Smooth muscle cell (in vitro differentiated cells): ENCODE results near the gene TTLL11. TPM values are rescaled to one million over a fixed set of nuclear protein-coding genes. Genes with fewer than 3 reads are reported as not detected.

Source experiments
- DNase-seq: peaks from one replicate; lab custom pipeline; 2025; ENCODE audit not compliant: unreplicated experiment; lab: John Stamatoyannopoulos, UW
- H2AFZ ChIP-seq: fragments of 200-600 bp; sonication (generic); 2 replicates; pipeline ENCODE4 v1.6.0; 2016; ENCODE audit warnings: antibody characterized with exemption, low read depth, mild to moderate bottlenecking
- H3F3A ChIP-seq: fragments of 200-600 bp; sonication (generic); 2 replicates; pipeline ENCODE4 v1.6.0; 2017; ENCODE audit warnings: antibody characterized with exemption, low read depth
- H3K27ac ChIP-seq: fragments of 200-600 bp; sonication (generic); 2 replicates; pipeline ENCODE4 v1.5.1; 2016; ENCODE audit warnings: low read depth, mild to moderate bottlenecking
- H3K27me3 ChIP-seq: fragments of 200-600 bp; sonication (generic); 2 replicates; pipeline ENCODE4 v1.6.1; 2016; ENCODE audit warnings: low read depth, mild to moderate bottlenecking
- H3K36me3 ChIP-seq: fragments of 200-600 bp; sonication (generic); 2 replicates; pipeline ENCODE4 v1.5.1; 2016; ENCODE audit warnings: low read depth
- H3K4me1 ChIP-seq: fragments of 200-600 bp; sonication (generic); 2 replicates; pipeline ENCODE4 v1.5.1; 2016; ENCODE audit warnings: low read depth
- H3K4me2 ChIP-seq: fragments of 200-600 bp; sonication (generic); 2 replicates; pipeline ENCODE4 v1.6.0; 2016; ENCODE audit warnings: mild to moderate bottlenecking
- H3K4me3 ChIP-seq: fragments of 200-600 bp; sonication (generic); 2 replicates; pipeline ENCODE4 v1.5.1; 2016; ENCODE audit warnings: mild to moderate bottlenecking
- H3K79me2 ChIP-seq: fragments of 200-600 bp; sonication (generic); 2 replicates; pipeline ENCODE4 v1.6.0; 2016; ENCODE audit warnings: low read depth, mild to moderate bottlenecking
- H3K9ac ChIP-seq: fragments of 200-600 bp; sonication (generic); 2 replicates; pipeline ENCODE4 v1.6.0; 2016; ENCODE audit warnings: low read depth
- H3K9me3 ChIP-seq: fragments of 200-600 bp; sonication (generic); replicated peaks from 2 replicates; pipeline ENCODE4 v1.5.1; 2016; ENCODE audit warnings: low read depth
- H4K20me1 ChIP-seq: fragments of 200-600 bp; sonication (generic); 2 replicates; pipeline ENCODE4 v1.6.0; 2016; ENCODE audit warnings: low read depth
- WGBS: methylation state at CpG from one replicate; pipeline ENCODE4 v1.1.7; 2016; ENCODE audit warnings: low lambda C conversion rate; 5-methylcytosine and 5-hydroxymethylcytosine counted together
- polyA plus RNA-seq: library from polyadenylated mRNA; unstranded; fragments of >200 nt; fragmentation: Nextera tagmentation; extraction: Ambion mirVana; gene quantifications from 2 replicates; pipeline ENCODE4 v1.2.1, GENCODE V29; 2016
- total RNA-seq: library from RNA; depleted of rRNA; stranded (reverse); fragments of >200 nt; gene quantifications from 2 replicates; pipeline ENCODE4 v1.2.3, GENCODE V29; 2014
- TF ChIP-seq, protein P1 (sequence below): fragments of 200-600 bp; sonication (generic); IDR thresholded peaks from 2 replicates; pipeline ENCODE4 v1.5.1; 2017; ENCODE audit warnings: borderline replicate concordance, mild to moderate bottlenecking, antibody characterized with exemption; ENCODE audit not compliant: insufficient read depth, poor library complexity, severe bottlenecking

The TTLL11 gene
- total and polyA plus RNA-seq, 2 experiments from 2014 or later: 2.6 to 3.7 TPM

DNA sequence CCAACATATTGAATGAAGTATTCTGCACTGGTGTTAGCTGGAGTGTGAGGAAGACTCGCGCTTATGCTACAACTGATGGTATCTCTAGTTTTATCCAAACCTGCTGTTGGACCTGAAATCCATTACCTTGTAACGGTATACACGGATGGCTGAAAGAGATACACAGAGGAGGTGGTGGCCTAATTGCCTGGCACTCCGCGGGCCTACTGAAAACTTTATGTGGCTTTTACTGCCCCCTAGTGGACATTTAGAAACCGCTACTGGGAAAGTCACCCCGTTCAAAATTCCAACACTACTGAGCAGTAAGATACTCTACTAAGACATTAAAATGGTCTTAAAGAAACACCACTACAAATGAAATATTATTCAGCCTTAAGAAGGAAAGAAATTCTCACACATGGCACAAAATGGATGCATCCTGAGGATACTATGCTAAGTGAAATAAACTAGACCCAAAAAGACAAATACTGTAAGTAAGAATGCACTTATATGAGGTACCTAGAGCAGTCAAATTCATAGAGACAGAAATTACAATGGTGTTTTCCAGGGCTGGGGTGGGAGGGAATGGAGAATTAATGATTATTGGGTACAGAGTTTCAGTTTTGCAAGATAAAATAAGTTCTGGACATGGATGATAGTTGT lies 100.4 kb downstream of the TTLL11 start:
- H2AFZ ChIP-seq: no peak overlapping the region
- H3K79me2 ChIP-seq: no peaks in the 10 kb centered on the region
- DNase-seq: no peak
- no peak overlapping the region for H3K4me3 ChIP-seq
- no peaks in the 10 kb centered on the region for H4K20me1 ChIP-seq
- no peaks in the 10 kb centered on the region for H3K4me1 ChIP-seq
- H3F3A ChIP-seq: no peaks in the 10 kb centered on the region
- TF ChIP-seq, protein P1, sequence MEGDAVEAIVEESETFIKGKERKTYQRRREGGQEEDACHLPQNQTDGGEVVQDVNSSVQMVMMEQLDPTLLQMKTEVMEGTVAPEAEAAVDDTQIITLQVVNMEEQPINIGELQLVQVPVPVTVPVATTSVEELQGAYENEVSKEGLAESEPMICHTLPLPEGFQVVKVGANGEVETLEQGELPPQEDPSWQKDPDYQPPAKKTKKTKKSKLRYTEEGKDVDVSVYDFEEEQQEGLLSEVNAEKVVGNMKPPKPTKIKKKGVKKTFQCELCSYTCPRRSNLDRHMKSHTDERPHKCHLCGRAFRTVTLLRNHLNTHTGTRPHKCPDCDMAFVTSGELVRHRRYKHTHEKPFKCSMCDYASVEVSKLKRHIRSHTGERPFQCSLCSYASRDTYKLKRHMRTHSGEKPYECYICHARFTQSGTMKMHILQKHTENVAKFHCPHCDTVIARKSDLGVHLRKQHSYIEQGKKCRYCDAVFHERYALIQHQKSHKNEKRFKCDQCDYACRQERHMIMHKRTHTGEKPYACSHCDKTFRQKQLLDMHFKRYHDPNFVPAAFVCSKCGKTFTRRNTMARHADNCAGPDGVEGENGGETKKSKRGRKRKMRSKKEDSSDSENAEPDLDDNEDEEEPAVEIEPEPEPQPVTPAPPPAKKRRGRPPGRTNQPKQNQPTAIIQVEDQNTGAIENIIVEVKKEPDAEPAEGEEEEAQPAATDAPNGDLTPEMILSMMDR: peak; percentile 86
- no peak overlapping the region for H3K4me2 ChIP-seq
- no peaks in the 10 kb centered on the region for H3K27me3 ChIP-seq
- H3K36me3 ChIP-seq: no peaks in the 10 kb centered on the region
- no peak overlapping the region for H3K27ac ChIP-seq
- H3K9me3 ChIP-seq: no peaks in the 10 kb centered on the region
- WGBS: 1% methylated on average over 8 of the region's 8 CpGs
- H3K9ac ChIP-seq: no peak overlapping the region

DNA sequence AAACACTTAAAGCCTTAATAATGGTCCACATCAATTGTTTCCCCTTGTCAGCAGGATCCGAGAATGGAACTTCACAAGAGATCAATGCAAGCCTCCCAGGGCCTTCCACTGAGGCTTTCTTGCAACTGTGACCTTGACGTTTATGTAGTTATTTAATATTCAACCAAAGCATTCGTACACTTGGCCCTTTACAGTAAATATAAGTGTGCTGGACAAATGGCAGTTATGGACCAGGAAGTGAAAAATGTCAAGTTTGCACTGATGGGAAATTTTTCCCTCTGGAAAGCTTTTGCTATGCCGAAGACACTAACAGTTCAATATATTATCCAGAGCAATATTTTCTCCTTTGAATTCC lies 101.8 kb downstream of the TTLL11 start:
- no peaks in the 10 kb centered on the region for H3K27me3 ChIP-seq
- H3K79me2 ChIP-seq: no peaks in the 10 kb centered on the region
- no peaks in the 10 kb centered on the region for H3F3A ChIP-seq
- no peak overlapping the region for H3K4me2 ChIP-seq
- no peak overlapping the region for H3K4me3 ChIP-seq
- H3K36me3 ChIP-seq: no peaks in the 10 kb centered on the region
- no peaks in the 10 kb centered on the region for H4K20me1 ChIP-seq
- H3K4me1 ChIP-seq: no peaks in the 10 kb centered on the region
- H3K27ac ChIP-seq: no peak overlapping the region
- no peak overlapping the region for H3K9ac ChIP-seq
- no peak overlapping the region for H2AFZ ChIP-seq
- no peak for DNase-seq
- TF ChIP-seq, protein P1: no peak
- H3K9me3 ChIP-seq: no peaks in the 10 kb centered on the region
- WGBS: 90% methylated on average over 4 of the region's 4 CpGs

DNA sequence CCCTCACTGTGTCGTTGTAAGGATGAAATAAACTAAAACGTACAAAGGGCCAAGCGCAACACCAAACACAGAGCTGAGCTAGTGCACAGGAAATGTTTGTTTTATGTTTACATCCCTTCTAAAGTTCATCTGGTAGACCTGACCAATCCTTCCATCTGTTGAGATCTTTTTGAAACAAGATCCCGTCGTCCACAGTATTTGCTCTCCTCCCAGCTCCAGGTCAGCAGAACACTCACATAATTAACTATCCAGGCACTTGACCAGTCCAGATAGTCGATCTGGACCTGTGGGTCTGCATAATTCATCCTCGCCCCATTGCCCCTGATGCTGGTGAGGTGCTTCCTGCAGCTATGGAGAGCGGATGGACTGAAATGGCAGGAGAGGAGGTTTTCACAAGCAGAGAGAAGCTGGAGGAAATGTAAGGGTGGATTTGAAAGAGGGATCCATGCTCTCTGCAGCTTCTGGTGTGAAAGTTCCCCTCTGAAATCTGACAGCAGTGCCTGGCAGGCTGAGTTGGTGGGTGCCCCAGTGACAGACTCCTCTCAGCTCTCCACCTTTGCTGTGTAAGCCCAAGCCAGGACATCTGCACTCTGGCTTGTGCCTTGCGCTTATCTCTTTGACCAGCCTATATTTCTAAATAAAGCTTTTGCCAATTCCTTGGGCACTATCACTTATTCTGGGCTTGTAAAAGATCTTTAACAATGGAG lies 102.4 kb downstream of the TTLL11 start:
- Histone ChIP-seq H3K4me1 (no peaks in the 10 kb centered on the region), H3K9ac (no peak overlapping the region), H3K36me3 (no peaks in the 10 kb centered on the region), H2AFZ (no peak overlapping the region), H3K9me3 (no peaks in the 10 kb centered on the region), H4K20me1 (no peaks in the 10 kb centered on the region), H3K4me2 (no peak overlapping the region), H3F3A (no peaks in the 10 kb centered on the region), H3K79me2 (no peaks in the 10 kb centered on the region), H3K27me3 (no peaks in the 10 kb centered on the region), H3K27ac (no peak overlapping the region), H3K4me3 (no peak overlapping the region)
- no peak for DNase-seq
- 89% methylated on average over 9 of the region's 9 CpGs for WGBS
- TF ChIP-seq, protein P1: no peak

DNA sequence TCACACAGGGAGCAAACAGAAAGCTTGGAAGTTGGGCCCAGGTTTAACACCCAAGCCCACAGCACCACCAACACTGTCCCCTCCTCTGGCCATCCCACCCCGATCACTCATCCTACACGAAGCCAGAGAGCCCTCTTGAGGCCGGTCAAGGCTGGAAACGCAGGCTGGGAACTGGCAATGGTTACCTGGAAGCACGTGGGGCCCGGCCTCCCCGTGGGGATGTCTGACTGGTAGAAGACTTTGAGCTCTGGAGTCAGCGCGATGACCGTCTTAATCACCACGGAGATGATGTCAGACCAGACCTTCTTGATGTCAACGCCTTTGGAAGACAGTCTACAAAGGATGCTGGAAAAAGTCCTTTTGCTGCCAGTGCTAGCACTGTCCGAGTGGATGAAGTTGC lies 104.1 kb downstream of the TTLL11 start:
- DNase-seq: no peak
- no peaks in the 10 kb centered on the region for H3K27me3 ChIP-seq
- no peak overlapping the region for H2AFZ ChIP-seq
- H3K4me1 ChIP-seq: no peaks in the 10 kb centered on the region
- no peaks in the 10 kb centered on the region for H3K36me3 ChIP-seq
- H4K20me1 ChIP-seq: no peaks in the 10 kb centered on the region
- no peaks in the 10 kb centered on the region for H3K9me3 ChIP-seq
- no peak overlapping the region for H3K9ac ChIP-seq
- no peaks in the 10 kb centered on the region for H3F3A ChIP-seq
- H3K4me3 ChIP-seq: no peak overlapping the region
- no peak overlapping the region for H3K27ac ChIP-seq
- WGBS: 33% methylated on average over 13 of the region's 13 CpGs
- H3K4me2 ChIP-seq: no peak overlapping the region
- TF ChIP-seq, protein P1: peak; percentile 27
- H3K79me2 ChIP-seq: no peaks in the 10 kb centered on the region
